ENCODE measurements around the gene PAPSS2.

PAPSS2 gene

GRCh38 chr10:87765666-87766376 is 106.1 kb downstream of the PAPSS2 start:
- Mint-ChIP-seq H3K4me3 (no peak overlapping the region), H3K27me3 (ENCODE audit: low read depth) (no peaks in the 10 kb centered on the region), H3K4me1 (no peaks in the 10 kb centered on the region), H3K36me3 (ENCODE audit: low read depth) (peaks cover 55% of the 10 kb centered on the region), H3K9me3 (no peaks in the 10 kb centered on the region), H3K27ac (no peak overlapping the region)
- no peak for TF ChIP-seq CTCF (IDR thresholded peaks at IDR 0.05; ENCODE audit: unreplicated experiment in 3 of 3)

- Mint-ChIP-seq H3K27me3 (ENCODE audit: low read depth) (no peaks in the 10 kb centered on the region), H3K9me3 (no peaks in the 10 kb centered on the region), H3K4me1 (no peaks in the 10 kb centered on the region), H3K27ac (no peak overlapping the region), H3K4me3 (no peak overlapping the region), H3K36me3 (ENCODE audit: low read depth) (peaks cover 55% of the 10 kb centered on the region)
- no peak for TF ChIP-seq CTCF (IDR thresholded peaks at IDR 0.05; ENCODE audit: unreplicated experiment in 3 of 3)
These were observed 107.6 kb downstream of the PAPSS2 start for GRCh38 chr10:87767253-87767652.

DNA sequence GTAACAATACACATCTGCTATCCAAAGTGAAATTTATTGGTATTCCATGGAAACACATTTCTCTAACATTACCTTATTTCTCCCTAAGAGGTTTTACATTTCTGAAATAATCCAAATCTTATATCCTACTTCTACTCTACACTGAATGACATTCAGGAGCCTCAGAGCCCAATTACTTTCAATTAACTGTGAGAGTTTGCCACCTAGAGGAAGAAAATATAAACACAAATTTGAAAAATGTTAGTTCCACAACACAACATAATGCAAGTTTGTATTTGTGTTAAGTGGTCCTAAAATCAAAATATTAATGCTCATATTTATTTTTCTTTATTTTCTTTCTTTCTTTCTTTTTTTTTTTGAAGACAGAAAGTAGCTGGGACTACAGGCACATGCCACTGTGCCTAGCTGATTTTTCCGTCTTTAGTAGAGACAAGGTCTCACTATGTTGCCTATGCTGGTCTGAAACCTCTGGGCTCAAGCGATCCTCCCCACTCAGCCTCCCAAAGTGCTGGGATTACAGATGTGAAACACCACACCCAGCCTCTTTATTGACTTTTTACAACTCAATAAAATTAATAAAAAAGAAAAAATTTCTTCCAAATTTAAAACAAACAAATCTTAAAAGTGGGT is 112.3 kb downstream of the PAPSS2 start:
- H3K27me3 Mint-ChIP-seq (ENCODE audit: low read depth), result no peaks in the 10 kb centered on the region
- peak; percentile 38 to 67 (median 58) for TF ChIP-seq CTCF (IDR thresholded peaks at IDR 0.05; ENCODE audit: unreplicated experiment in 3 of 3)
- no peak overlapping the region for H3K27ac Mint-ChIP-seq
- no peak overlapping the region for H3K4me3 Mint-ChIP-seq
- no peaks in the 10 kb centered on the region for H3K4me1 Mint-ChIP-seq
- H3K9me3 Mint-ChIP-seq, result no peaks in the 10 kb centered on the region
- H3K36me3 Mint-ChIP-seq (ENCODE audit: low read depth), result peaks cover 46% of the 10 kb centered on the region

GRCh38 chr10:87775766-87776165 is 116.1 kb downstream of the PAPSS2 start:
- H3K27ac Mint-ChIP-seq, result no peak overlapping the region
- no peaks in the 10 kb centered on the region for H3K4me1 Mint-ChIP-seq
- H3K9me3 Mint-ChIP-seq, result no peaks in the 10 kb centered on the region
- H3K36me3 Mint-ChIP-seq (ENCODE audit: low read depth), result peaks cover 39% of the 10 kb centered on the region
- TF ChIP-seq CTCF (IDR thresholded peaks at IDR 0.05; ENCODE audit: unreplicated experiment in 3 of 3), result no peak
- H3K4me3 Mint-ChIP-seq, result no peak overlapping the region
- H3K27me3 Mint-ChIP-seq (ENCODE audit: low read depth), result no peaks in the 10 kb centered on the region

GRCh38 chr10:87776328-87776727 is 116.7 kb downstream of the PAPSS2 start:
- peaks cover 44% of the 10 kb centered on the region for H3K36me3 Mint-ChIP-seq (ENCODE audit: low read depth)
- no peak overlapping the region for H3K4me3 Mint-ChIP-seq
- H3K4me1 Mint-ChIP-seq, result no peaks in the 10 kb centered on the region
- H3K27me3 Mint-ChIP-seq (ENCODE audit: low read depth), result no peaks in the 10 kb centered on the region
- no peak for TF ChIP-seq CTCF (IDR thresholded peaks at IDR 0.05; ENCODE audit: unreplicated experiment in 3 of 3)
- no peaks in the 10 kb centered on the region for H3K9me3 Mint-ChIP-seq
- H3K27ac Mint-ChIP-seq, result no peak overlapping the region

- no peak overlapping the region for H3K27ac Mint-ChIP-seq
- H3K27me3 Mint-ChIP-seq (ENCODE audit: low read depth), result no peaks in the 10 kb centered on the region
- TF ChIP-seq CTCF (IDR thresholded peaks at IDR 0.05; ENCODE audit: unreplicated experiment in 3 of 3), result no peak
- H3K4me3 Mint-ChIP-seq, result no peak overlapping the region
- H3K4me1 Mint-ChIP-seq, result no peaks in the 10 kb centered on the region
- H3K36me3 Mint-ChIP-seq (ENCODE audit: low read depth), result peaks cover 56% of the 10 kb centered on the region
- no peaks in the 10 kb centered on the region for H3K9me3 Mint-ChIP-seq
These were observed 121.9 kb downstream of the PAPSS2 start for GRCh38 chr10:87781545-87781944.
